ENCODE results near the gene IL37. TPM values are rescaled to one million over a fixed set of nuclear protein-coding genes. Genes with fewer than 3 reads are reported as not detected.
"Not testable (repeated sequence)": the region's sequence is repeated elsewhere in the genome, so short reads cannot be mapped to it uniquely, and the experiment has no call there.

The IL37 gene
- total RNA-seq, 1 experiment from 2014 or later: not detected

GRCh38 chr2:112884869-112885505, 26.0 kb upstream of the IL37 start:
- in situ Hi-C loops (cut with HindIII; ENCODE audit: low pct_unique_long_range_greater_than_20kb, low sequenced_read_pairs): loop anchor here (25.0 kb wide), 1 partner anchor 123 kb away; the partner anchor contains the start of gene CKAP2L
- peak; percentile 70 for DNase-seq (ENCODE audit: low read depth, low spot score)

GRCh38 chr2:112885506-112885902, 25.5 kb upstream of the IL37 start:
- in situ Hi-C loops (cut with HindIII; ENCODE audit: low pct_unique_long_range_greater_than_20kb, low sequenced_read_pairs): loop anchor here (25.0 kb wide), 1 partner anchor 123 kb away; the partner anchor contains the start of gene CKAP2L
- no peak for DNase-seq (ENCODE audit: low read depth, low spot score)

- in situ Hi-C loops (cut with HindIII; ENCODE audit: low pct_unique_long_range_greater_than_20kb, low sequenced_read_pairs): loop anchor here (25.0 kb wide), 1 partner anchor 124 kb away; the partner anchor contains the start of gene CKAP2L
- no peak for DNase-seq (ENCODE audit: low read depth, low spot score)
Measured at GRCh38 chr2:112886291-112886690, 24.7 kb upstream of the IL37 start.

GRCh38 chr2:112887964-112888749, 22.8 kb upstream of the IL37 start:
- DNase-seq (ENCODE audit: low read depth, low spot score): no peak
- in situ Hi-C loops (cut with HindIII; ENCODE audit: low pct_unique_long_range_greater_than_20kb, low sequenced_read_pairs): loop anchor here (25.0 kb wide), 1 partner anchor 126 kb away; the partner anchor contains the start of gene CKAP2L

DNA sequence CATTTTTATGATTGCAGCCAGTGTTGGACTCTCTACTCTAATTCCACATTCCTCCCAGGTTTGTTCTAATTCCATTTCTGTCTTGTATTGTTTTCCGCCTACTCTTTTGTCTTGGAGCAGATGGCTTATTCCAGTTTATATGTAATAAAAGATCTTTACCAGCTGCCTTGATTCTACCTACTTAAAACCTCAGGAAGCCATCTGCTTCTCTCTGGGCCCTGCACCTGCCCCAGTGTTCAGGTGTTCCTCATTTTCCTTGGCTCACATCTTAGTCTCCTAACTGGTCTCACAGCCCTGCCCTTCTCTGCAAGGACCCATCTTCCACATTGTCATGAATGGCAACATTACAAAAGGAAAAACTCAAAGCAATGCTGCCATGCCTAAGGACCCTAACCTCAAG, 21.0 kb upstream of the IL37 start:
- DNase-seq (ENCODE audit: low read depth, low spot score): no peak
- in situ Hi-C loops (cut with HindIII; ENCODE audit: low pct_unique_long_range_greater_than_20kb, low sequenced_read_pairs): loop anchor here (25.0 kb wide), 1 partner anchor 128 kb away; the partner anchor contains the start of gene CKAP2L

DNA sequence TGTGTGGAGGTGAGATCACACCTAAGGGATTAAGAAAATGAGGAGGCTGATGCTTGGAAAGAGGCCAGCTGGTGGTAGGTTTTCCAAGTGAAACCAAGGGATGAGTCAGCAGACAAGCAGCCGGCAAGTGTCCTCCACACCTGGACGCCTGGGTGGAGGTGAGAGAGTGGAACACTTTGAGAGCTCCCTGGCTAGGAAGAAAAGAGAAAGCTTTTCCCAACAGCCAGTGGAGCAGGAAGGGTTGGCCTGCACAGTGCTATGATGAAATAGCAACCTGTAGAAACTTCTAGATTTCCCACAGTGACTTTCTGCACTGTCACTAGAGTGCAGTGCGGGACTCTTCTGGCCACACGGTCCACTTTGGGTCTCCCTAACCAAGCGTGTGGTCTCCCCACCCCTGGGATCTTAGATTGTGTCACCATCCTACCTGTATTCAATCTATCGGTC, 19.6 kb upstream of the IL37 start:
- no peak for DNase-seq (ENCODE audit: low read depth, low spot score)
- in situ Hi-C loops (cut with HindIII; ENCODE audit: low pct_unique_long_range_greater_than_20kb, low sequenced_read_pairs): loop anchor here (25.0 kb wide), 1 partner anchor 129 kb away; the partner anchor contains the start of gene CKAP2L

- DNase-seq (ENCODE audit: low read depth, low spot score): no peak
- in situ Hi-C loops (cut with HindIII; ENCODE audit: low pct_unique_long_range_greater_than_20kb, low sequenced_read_pairs): loop anchor here (25.0 kb wide), 1 partner anchor 131 kb away; the partner anchor contains the start of gene CKAP2L
Measured at GRCh38 chr2:112893752-112894151, 17.2 kb upstream of the IL37 start.

GRCh38 chr2:112896909-112897623, 13.9 kb upstream of the IL37 start:
- DNase-seq (ENCODE audit: low read depth, low spot score): no peak
- in situ Hi-C loops (cut with HindIII; ENCODE audit: low pct_unique_long_range_greater_than_20kb, low sequenced_read_pairs): loop anchor here (25.0 kb wide), 1 partner anchor 135 kb away; the partner anchor contains the start of gene CKAP2L

GRCh38 chr2:112897624-112897978, 13.4 kb upstream of the IL37 start:
- in situ Hi-C loops (cut with HindIII; ENCODE audit: low pct_unique_long_range_greater_than_20kb, low sequenced_read_pairs): loop anchor here (25.0 kb wide), 1 partner anchor 135 kb away; the partner anchor contains the start of gene CKAP2L
- no peak for DNase-seq (ENCODE audit: low read depth, low spot score)

DNA sequence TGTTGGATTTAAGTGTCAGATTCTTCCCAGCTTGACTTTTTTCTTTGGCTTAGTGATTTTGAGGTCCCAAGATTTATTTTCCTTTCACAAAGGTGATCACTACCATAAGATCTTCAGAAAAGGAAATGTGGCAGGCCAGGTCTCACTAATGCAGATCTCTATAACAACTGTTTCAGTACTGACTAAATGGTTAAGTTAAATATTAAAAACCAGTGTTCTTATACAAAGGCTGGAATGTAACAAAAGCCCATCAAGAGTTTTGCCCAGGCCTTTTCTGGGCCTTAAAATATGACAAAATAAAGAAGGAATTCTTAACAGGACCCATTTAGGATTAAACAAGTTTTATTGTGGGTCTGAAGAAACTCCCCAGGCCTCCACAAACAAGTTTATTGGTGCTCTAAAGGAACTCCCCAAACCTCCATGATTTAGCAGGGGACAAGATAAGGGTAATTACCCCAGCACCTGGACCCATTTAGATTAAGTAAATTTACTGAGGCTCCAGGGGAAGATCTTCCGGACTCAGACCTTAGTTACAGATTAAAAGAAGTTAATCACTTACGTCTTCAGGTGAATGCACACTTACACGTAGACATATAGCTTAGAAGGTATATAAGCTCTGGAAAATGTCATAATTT, 9.4 kb upstream of the IL37 start:
- in situ Hi-C loops (cut with HindIII; ENCODE audit: low pct_unique_long_range_greater_than_20kb, low sequenced_read_pairs); DNase-seq (ENCODE audit: low read depth, low spot score): not testable (repeated sequence)

DNA sequence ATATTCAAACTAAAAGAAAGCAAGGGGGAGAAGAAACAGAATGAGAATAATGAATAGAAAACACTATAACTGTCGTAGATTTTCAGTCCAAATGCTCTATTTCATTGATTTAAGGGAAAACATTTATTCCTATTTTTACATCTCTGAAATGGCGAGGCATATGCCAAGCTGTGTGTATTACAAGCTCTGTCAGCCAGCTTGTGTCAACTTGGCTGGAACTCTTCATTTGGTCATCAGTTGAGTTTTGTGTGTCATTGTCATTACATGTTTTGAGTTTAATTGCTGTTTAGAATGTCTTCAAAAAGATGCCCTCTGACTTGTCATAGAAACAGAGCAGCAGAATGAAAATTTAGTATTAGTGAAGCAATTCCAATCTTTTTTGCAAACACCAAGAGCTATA, 8.1 kb upstream of the IL37 start:
- in situ Hi-C loops (cut with HindIII; ENCODE audit: low pct_unique_long_range_greater_than_20kb, low sequenced_read_pairs): no loop called here

DNA sequence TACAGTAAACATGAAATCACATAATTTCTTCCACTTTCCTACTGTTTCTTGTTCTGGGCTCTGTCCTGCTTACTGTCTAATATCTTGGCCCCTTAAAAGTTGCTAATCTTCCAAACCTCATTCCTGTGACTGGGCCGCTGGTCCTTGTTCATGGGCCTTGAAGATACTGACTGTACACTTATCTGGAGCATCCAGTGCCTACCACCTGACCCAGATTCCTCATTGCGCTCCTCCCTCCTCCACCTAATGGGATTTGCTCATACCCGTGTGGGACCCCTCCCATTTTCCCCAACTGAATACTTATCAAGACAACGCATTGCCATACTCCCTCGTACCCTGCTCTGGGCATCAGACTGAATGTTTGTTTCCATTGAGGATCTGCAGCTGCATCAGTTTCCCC, 6.1 kb upstream of the IL37 start:
- in situ Hi-C loops (cut with HindIII; ENCODE audit: low pct_unique_long_range_greater_than_20kb, low sequenced_read_pairs): no loop called here
- DNase-seq (ENCODE audit: low read depth, low spot score): no peak

More for the DNA sequence above, 8.1 kb upstream of the IL37 start:
- no peak for DNase-seq (ENCODE audit: low read depth, low spot score)

DNA sequence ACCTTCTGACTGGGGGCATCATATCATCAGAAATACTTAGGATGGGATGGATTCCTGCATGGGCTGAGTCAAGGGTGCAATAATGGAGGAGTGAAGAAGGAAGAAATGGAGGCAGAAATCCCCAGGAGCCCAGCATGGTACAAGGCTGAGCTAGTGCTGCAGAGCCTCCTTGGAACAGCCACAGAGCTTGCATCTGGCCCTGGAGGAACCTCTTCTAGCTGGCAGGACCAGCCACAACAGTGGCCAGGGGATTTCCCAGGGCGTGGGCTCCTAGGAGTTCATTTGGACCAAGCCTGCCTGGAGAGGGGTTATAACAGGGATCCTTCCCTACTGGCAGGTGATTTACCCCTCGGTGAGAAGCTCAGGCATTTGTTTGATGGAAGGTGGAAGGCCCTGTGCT, 4.7 kb upstream of the IL37 start:
- in situ Hi-C loops (cut with HindIII; ENCODE audit: low pct_unique_long_range_greater_than_20kb, low sequenced_read_pairs): no loop called here

GRCh38 chr2:112907001-112907949, 3.7 kb upstream of the IL37 start:
- no peak for DNase-seq (ENCODE audit: low read depth, low spot score)
- in situ Hi-C loops (cut with HindIII; ENCODE audit: low pct_unique_long_range_greater_than_20kb, low sequenced_read_pairs): no loop called here

More for the DNA sequence above, 4.7 kb upstream of the IL37 start:
- DNase-seq (ENCODE audit: low read depth, low spot score): no peak

GRCh38 chr2:112908559-112908958, 2.4 kb upstream of the IL37 start:
- DNase-seq (ENCODE audit: low read depth, low spot score); in situ Hi-C loops (cut with HindIII; ENCODE audit: low pct_unique_long_range_greater_than_20kb, low sequenced_read_pairs): not testable (repeated sequence)

GRCh38 chr2:112910219-112910618, 746 bp upstream of the IL37 start:
- in situ Hi-C loops (cut with HindIII; ENCODE audit: low pct_unique_long_range_greater_than_20kb, low sequenced_read_pairs): no loop called here
- DNase-seq (ENCODE audit: low read depth, low spot score): no peak

Data from SK-MEL-5 (cell line).